ENCODE results near the gene SLC30A9. TPM values are rescaled to one million over a fixed set of nuclear protein-coding genes. Genes with fewer than 3 reads are reported as not detected.

The SLC30A9 gene
- total RNA-seq, 1 donor from 2014 or later, result 65.9 TPM

DNA sequence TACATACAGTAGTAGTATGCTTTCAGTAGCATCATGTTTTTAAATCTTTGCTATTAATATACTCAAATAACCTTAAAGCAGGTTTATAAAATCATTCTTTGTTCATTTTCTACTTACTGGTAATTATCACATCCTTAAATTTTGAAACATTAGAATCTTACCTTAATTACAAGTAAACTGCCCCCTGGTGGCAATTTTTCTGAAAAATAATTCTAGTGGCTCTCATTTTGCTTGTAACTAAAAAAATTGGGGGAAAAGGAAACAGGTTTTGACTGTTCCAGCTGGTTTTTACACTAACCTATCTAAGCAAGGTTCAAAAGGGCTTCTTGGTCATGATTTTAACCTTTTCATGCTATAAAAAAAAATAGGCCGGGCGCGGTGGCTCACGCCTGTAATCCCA lies 27.2 kb upstream of the SLC30A9 start:
- TF ChIP-seq, protein P1, sequence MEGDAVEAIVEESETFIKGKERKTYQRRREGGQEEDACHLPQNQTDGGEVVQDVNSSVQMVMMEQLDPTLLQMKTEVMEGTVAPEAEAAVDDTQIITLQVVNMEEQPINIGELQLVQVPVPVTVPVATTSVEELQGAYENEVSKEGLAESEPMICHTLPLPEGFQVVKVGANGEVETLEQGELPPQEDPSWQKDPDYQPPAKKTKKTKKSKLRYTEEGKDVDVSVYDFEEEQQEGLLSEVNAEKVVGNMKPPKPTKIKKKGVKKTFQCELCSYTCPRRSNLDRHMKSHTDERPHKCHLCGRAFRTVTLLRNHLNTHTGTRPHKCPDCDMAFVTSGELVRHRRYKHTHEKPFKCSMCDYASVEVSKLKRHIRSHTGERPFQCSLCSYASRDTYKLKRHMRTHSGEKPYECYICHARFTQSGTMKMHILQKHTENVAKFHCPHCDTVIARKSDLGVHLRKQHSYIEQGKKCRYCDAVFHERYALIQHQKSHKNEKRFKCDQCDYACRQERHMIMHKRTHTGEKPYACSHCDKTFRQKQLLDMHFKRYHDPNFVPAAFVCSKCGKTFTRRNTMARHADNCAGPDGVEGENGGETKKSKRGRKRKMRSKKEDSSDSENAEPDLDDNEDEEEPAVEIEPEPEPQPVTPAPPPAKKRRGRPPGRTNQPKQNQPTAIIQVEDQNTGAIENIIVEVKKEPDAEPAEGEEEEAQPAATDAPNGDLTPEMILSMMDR (IDR thresholded peaks at IDR 0.05; ENCODE audit: insufficient read depth, low read length, poor library complexity, severe bottlenecking), result peak; percentile 21
- no peak for DNase-seq (ENCODE audit: low read depth)
- Histone ChIP-seq H3K27me3 (ENCODE audit: control insufficient read depth, insufficient read depth, low read length) (no peaks in the 10 kb centered on the region), H3K4me3 (ENCODE audit: low read depth, low read length) (no peak overlapping the region), H3K36me3 (ENCODE audit: control insufficient read depth, insufficient read depth, low read length) (no peaks in the 10 kb centered on the region)

DNA sequence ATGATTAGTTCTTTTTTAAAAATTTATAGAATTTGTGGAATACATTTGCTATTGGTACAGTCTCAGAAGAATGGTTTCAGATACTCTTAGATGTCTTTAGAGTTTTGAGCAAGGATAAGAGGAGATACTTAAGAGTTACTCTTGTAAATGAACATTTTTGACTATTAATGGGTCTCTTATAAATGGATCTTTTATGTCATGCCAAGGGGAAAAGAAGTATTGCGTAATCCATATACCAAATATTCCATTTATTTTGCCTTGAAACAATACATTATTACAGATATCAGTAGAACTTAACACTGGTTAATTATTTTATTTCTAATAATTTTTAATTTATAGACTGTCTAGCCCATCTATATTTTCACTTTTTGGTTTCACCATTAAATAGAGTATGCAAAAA lies 25.9 kb upstream of the SLC30A9 start:
- TF ChIP-seq, protein P1 (IDR thresholded peaks at IDR 0.05; ENCODE audit: insufficient read depth, low read length, poor library complexity, severe bottlenecking), result no peak
- H3K36me3 ChIP-seq (ENCODE audit: control insufficient read depth, insufficient read depth, low read length), result no peaks in the 10 kb centered on the region
- DNase-seq (ENCODE audit: low read depth), result no peak
- no peaks in the 10 kb centered on the region for H3K27me3 ChIP-seq (ENCODE audit: control insufficient read depth, insufficient read depth, low read length)
- H3K4me3 ChIP-seq (ENCODE audit: low read depth, low read length), result no peak overlapping the region

DNA sequence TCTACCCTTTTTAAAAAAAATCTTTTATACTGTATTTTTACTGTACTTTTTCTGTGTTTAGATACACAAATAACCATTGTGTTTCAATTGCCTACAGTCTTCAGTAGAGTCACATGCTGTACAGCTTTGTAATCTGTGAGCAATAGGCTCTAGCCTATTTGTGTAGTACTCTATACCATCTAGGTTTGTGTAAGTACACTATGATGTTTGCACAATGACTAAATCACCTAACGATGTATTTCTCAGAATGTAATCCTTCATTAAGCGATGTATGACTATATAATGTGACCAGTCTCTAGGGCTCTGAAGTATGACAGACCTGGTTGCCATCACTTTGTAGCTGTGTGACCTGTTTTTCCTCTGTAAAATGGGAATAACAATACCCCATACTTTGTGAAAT lies 22.9 kb upstream of the SLC30A9 start:
- TF ChIP-seq, protein P1 (IDR thresholded peaks at IDR 0.05; ENCODE audit: insufficient read depth, low read length, poor library complexity, severe bottlenecking), result no peak
- no peak for DNase-seq (ENCODE audit: low read depth)
- Histone ChIP-seq H3K27me3 (ENCODE audit: control insufficient read depth, insufficient read depth, low read length) (no peaks in the 10 kb centered on the region), H3K4me3 (ENCODE audit: low read depth, low read length) (no peak overlapping the region), H3K36me3 (ENCODE audit: control insufficient read depth, insufficient read depth, low read length) (no peaks in the 10 kb centered on the region)

DNA sequence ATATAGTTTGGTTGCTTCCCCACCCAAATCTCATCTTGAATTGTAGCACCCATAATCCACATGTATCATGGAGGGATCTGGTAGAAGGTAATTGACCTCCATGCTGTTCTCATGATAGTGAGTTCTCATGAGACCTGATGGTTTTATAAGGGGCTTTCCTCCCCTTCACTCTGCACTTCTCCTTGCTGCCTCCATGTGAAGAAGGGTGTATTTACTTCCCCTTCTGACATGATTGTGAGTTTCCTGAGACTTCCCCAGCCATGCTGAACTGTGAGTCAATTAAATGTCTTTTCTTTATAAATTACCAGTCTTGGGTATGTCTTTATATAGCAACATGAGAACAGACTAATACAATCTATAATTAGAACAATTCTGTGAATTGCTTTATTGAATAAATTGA lies 20.7 kb upstream of the SLC30A9 start:
- Histone ChIP-seq H3K27me3 (ENCODE audit: control insufficient read depth, insufficient read depth, low read length) (no peaks in the 10 kb centered on the region), H3K4me3 (ENCODE audit: low read depth, low read length) (no peak overlapping the region), H3K36me3 (ENCODE audit: control insufficient read depth, insufficient read depth, low read length) (no peaks in the 10 kb centered on the region)
- no peak for DNase-seq (ENCODE audit: low read depth)
- TF ChIP-seq, protein P1 (IDR thresholded peaks at IDR 0.05; ENCODE audit: insufficient read depth, low read length, poor library complexity, severe bottlenecking), result no peak

DNA sequence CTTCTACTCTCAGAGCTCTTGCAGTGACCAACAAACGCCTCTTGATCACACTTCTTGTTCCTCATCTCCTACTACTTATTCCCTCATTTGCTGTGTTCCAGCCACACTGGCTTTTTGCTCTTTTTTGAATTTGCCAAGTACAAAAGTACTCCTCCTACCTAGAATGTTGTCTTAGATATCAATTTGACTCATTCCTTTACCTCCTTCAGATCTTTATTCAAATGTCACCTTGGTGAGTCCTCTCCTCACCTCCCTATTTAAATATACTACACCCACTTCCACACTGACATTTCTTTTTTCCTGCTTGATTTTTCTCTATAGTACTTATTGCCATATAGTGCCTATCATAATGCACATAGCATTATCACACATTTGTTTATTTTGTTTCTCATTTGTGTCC lies 15.0 kb upstream of the SLC30A9 start:
- no peaks in the 10 kb centered on the region for H3K27me3 ChIP-seq (ENCODE audit: control insufficient read depth, insufficient read depth, low read length)
- no peak for DNase-seq (ENCODE audit: low read depth)
- TF ChIP-seq, protein P1 (IDR thresholded peaks at IDR 0.05; ENCODE audit: insufficient read depth, low read length, poor library complexity, severe bottlenecking), result no peak
- H3K4me3 ChIP-seq (ENCODE audit: low read depth, low read length), result no peak overlapping the region
- H3K36me3 ChIP-seq (ENCODE audit: control insufficient read depth, insufficient read depth, low read length), result no peaks in the 10 kb centered on the region

DNA sequence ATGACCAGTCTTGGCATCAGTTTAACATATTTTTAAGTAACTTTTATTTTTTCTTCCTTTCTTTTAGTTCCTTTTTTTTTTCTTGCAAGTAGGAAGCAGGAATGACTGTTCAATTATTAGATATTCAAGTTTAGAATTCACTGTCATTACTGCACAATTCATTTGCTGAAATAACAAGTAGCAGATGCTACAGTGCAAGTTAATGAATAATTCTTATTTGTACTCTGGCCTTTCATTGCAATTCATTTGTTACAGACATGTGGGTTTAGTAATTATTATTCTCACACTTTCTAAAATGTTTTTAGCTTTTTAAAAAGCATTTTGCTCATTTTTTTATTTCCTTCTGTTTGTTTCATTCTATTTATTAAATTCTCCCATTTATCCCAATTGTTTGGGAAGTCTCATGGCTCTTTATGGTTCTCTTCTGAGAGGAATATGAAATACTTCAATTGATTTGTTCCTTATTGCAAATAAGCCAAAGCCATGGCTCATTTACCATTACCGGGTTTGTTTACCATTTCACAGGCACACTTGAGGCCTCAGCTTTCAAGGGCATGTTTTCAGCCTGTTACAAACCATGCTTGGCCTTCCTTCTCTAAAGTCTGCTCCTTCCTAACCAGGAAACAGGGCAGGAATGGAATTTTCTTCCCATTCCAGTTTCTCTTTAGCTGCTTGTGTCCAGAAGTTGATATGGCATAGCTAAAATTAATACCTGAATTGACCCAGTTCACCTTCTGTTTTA lies 13.4 kb upstream of the SLC30A9 start:
- no peaks in the 10 kb centered on the region for H3K27me3 ChIP-seq (ENCODE audit: control insufficient read depth, insufficient read depth, low read length)
- DNase-seq (ENCODE audit: low read depth), result no peak
- no peaks in the 10 kb centered on the region for H3K36me3 ChIP-seq (ENCODE audit: control insufficient read depth, insufficient read depth, low read length)
- H3K4me3 ChIP-seq (ENCODE audit: low read depth, low read length), result no peak overlapping the region
- TF ChIP-seq, protein P1 (IDR thresholded peaks at IDR 0.05; ENCODE audit: insufficient read depth, low read length, poor library complexity, severe bottlenecking), result no peak
